Upper lobe of left lung (tissue), 6 donors: ENCODE measurements around the gene SLC25A29. TPM values are rescaled to one million over a fixed set of nuclear protein-coding genes. Genes with fewer than 3 reads are reported as not detected.
"Not testable (repeated sequence)": the region's sequence is repeated elsewhere in the genome, so short reads cannot be mapped to it uniquely, and the experiment has no call there.

Experiments
- ATAC-seq, 2 donors: fragments of 200-7000 bp; cut with Tn5 transposase; one replicate each; pipeline ENCODE4 v1.9.1; 2022; ENCODE audit warnings: mild to moderate bottlenecking in 2 of 2, moderate library complexity in 2 of 2; ENCODE audit not compliant: low FRiP score in 2 of 2
- DNase-seq, 2 donors: peaks; one replicate each; pipeline ENCODE4 v3.0.0-alpha.2; 2019 to 2020
- H3K27ac ChIP-seq, 4 donors: fragments of 200-600 bp; sonication (generic); one replicate each; pipeline ENCODE4 v1.5.1; 2016 to 2019
- H3K27me3 ChIP-seq, 4 donors: fragments of 200-600 bp; sonication (generic); one replicate each; pipeline ENCODE4 v1.5.1; 2017 to 2019
- H3K36me3 ChIP-seq, 4 donors: fragments of 200-600 bp; sonication (generic); one replicate each; pipeline ENCODE4 v1.5.1; 2016 to 2019
- H3K4me1 ChIP-seq, 4 donors: fragments of 200-600 bp; sonication (generic); one replicate each; pipeline ENCODE4 v1.5.1; 2018 to 2019
- H3K4me3 ChIP-seq, 4 donors: fragments of 200-600 bp; sonication (generic); one replicate each; pipeline ENCODE4 v1.5.1; 2017 to 2019; ENCODE audit warnings: mild to moderate bottlenecking in 2 of 4, moderate library complexity in 1 of 4
- H3K9me3 ChIP-seq, 4 donors: fragments of 200-600 bp; sonication (generic); one replicate each; pipeline ENCODE4 v1.5.1; 2018 to 2019
- CTCF ChIP-seq, 6 experiments: fragments of 450-650 bp in 4 of 6; fragments of 200-600 bp in 2 of 6; sonication (generic) in 2 of 6; IDR thresholded peaks; one replicate each; pipeline ENCODE4 v1.5.1; 2016 to 2019; ENCODE audit warnings: antibody characterized with exemption in 6 of 6
- EP300 ChIP-seq, 4 donors: sonication (generic); formaldehyde crosslinking; IDR thresholded peaks; one replicate each; pipeline ENCODE4 v1.5.1; 2017; ENCODE audit warnings: antibody characterized with exemption in 4 of 4, control low read depth in 2 of 4
- POLR2A ChIP-seq, 4 donors: fragments of 450-650 bp; IDR thresholded peaks; one replicate each; pipeline ENCODE4 v1.5.1; 2016 to 2017; ENCODE audit warnings: antibody characterized with exemption in 4 of 4, mild to moderate bottlenecking in 2 of 4
- POLR2AphosphoS5 ChIP-seq, 2 donors: sonication (generic); formaldehyde crosslinking; IDR thresholded peaks; one replicate each; pipeline ENCODE4 v1.5.1; 2017; ENCODE audit warnings: antibody characterized with exemption in 2 of 2
- WGBS, 2 donors: methylation state at CpG; one replicate each; pipeline ENCODE4 v1.1.5; 2017 to 2018; 5-methylcytosine and 5-hydroxymethylcytosine counted together
- total RNA-seq, 6 donors: library from RNA; depleted of rRNA in 4 of 6; stranded (reverse); fragments of >200 nt in 4 of 6; gene quantifications; one replicate each; pipeline versions ENCODE4 v1.1.0 to v1.2.1, GENCODE V29; 2016 to 2021
- donor health status: DM: no; HTN: no; CAD: no; lungs with moderate emphysema.
- donor health status: DM: no; HTN: yes; CAD: no; lungs with severe emphysema.

SLC25A29 gene
- total RNA-seq, 6 donors from 2014 or later: 81.5 to 275 (median 96.6) TPM

GRCh38 chr14:100314724-100315123, 8.5 kb upstream of the SLC25A29 start:
- DNase-seq: no peak
- no peak for ATAC-seq
- TF ChIP-seq POLR2AphosphoS5 (IDR thresholded peaks at IDR 0.05) (no peak), EP300 (IDR thresholded peaks at IDR 0.05) (no peak), POLR2A (IDR thresholded peaks at IDR 0.05) (no peak), CTCF (IDR thresholded peaks at IDR 0.05) (no peak)
- no peak overlapping the region for H3K4me3 ChIP-seq
- H3K4me1 ChIP-seq: peaks cover 21 to 38% (median 31%) of the 10 kb centered on the region in 4 donors
- H3K27me3 ChIP-seq: no peaks in the 10 kb centered on the region
- H3K9me3 ChIP-seq: no peaks in the 10 kb centered on the region
- 90 to 92% methylated on average over 6 of the region's 6 CpGs for WGBS, 2 donors
- H3K27ac ChIP-seq: no peak overlapping the region
- H3K36me3 ChIP-seq: no peaks in the 10 kb centered on the region

- Histone ChIP-seq H3K27me3 (no peaks in the 10 kb centered on the region), H3K27ac (no peak overlapping the region), H3K36me3 (no peaks in the 10 kb centered on the region), H3K9me3 (no peaks in the 10 kb centered on the region), H3K4me3 (no peak overlapping the region), H3K4me1 (peaks cover 32 to 43% (median 37%) of the 10 kb centered on the region in 4 donors)
- ATAC-seq (no peak), DNase-seq (no peak)
- no peak for TF ChIP-seq POLR2AphosphoS5 (IDR thresholded peaks at IDR 0.05)
- TF ChIP-seq POLR2A (IDR thresholded peaks at IDR 0.05): no peak
- TF ChIP-seq CTCF (IDR thresholded peaks at IDR 0.05): no peak
- no peak for TF ChIP-seq EP300 (IDR thresholded peaks at IDR 0.05)
- 85 to 88% methylated on average over 18 to 26 of the region's 26 CpGs for WGBS, 2 donors
Observed at GRCh38 chr14:100313464-100314230, 7.4 kb upstream of the SLC25A29 start.

- H3K27ac ChIP-seq: no peak overlapping the region
- WGBS, 2 donors: 43 to 52% methylated on average over 5 to 10 of the region's 10 CpGs
- H3K36me3 ChIP-seq: no peaks in the 10 kb centered on the region
- no peak overlapping the region for H3K4me3 ChIP-seq
- peaks cover 33 to 44% (median 36%) of the 10 kb centered on the region in 4 donors for H3K4me1 ChIP-seq
- H3K9me3 ChIP-seq: no peaks in the 10 kb centered on the region
- peak in 1 of 2 donors; percentile 13 for ATAC-seq
- TF ChIP-seq EP300 (IDR thresholded peaks at IDR 0.05) (no peak), POLR2AphosphoS5 (IDR thresholded peaks at IDR 0.05) (no peak), POLR2A (IDR thresholded peaks at IDR 0.05) (no peak), CTCF (IDR thresholded peaks at IDR 0.05) (no peak)
- no peaks in the 10 kb centered on the region for H3K27me3 ChIP-seq
- no peak for DNase-seq
Observed at GRCh38 chr14:100312877-100313400, 6.7 kb upstream of the SLC25A29 start.

GRCh38 chr14:100312110-100312876, 6.0 kb upstream of the SLC25A29 start:
- not testable (repeated sequence) for H3K27ac ChIP-seq, H3K36me3 ChIP-seq, H3K27me3 ChIP-seq, H3K4me3 ChIP-seq, H3K9me3 ChIP-seq, ATAC-seq
- DNase-seq: peak in 1 of 2 donors; percentile 41
- WGBS, 2 donors: 23 to 29% methylated on average over 18 of the region's 18 CpGs
- H3K4me1 ChIP-seq: peaks cover 33 to 47% (median 40%) of the 10 kb centered on the region in 4 donors

DNA sequence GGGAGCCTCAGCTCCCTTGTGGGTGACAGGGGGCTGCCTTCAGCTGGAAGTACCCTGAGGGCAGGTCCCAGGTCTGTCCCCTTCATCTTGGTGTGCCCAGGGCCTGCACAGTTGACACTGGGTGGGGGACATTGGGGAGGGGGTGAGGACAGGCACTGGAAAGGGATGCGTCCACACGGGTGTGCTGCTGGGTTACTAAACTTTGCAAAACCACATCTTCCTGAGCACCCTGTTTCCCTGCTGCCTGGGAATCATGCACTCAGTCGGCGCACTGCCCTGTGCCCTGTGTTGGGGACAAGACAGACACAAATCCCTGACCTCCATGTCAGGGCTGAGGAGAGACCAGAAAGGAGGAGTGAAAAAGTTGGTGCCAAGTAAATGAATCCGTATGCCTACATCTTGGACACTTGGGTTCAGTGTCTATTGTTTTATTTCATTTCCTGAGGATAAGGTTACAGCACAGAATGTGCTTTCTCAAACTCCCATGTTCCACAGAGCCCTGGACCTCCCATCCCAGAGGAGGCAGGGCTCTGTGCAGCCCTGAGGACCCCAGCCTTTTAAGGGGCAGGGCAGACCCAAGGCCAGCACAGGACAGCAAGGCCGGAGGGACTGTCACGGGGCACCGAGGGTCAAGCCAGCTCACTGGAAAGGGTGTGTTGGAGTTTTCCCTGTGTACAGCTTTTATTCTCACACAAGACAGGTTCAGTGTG, 2.9 kb upstream of the SLC25A29 start:
- DNase-seq (no peak), ATAC-seq (no peak)
- H3K4me3 ChIP-seq: no peak overlapping the region
- peaks cover 44 to 70% (median 55%) of the 10 kb centered on the region in 4 donors for H3K4me1 ChIP-seq
- TF ChIP-seq CTCF (IDR thresholded peaks at IDR 0.05) (no peak), EP300 (IDR thresholded peaks at IDR 0.05) (no peak), POLR2A (IDR thresholded peaks at IDR 0.05) (no peak), POLR2AphosphoS5 (IDR thresholded peaks at IDR 0.05) (peak; percentile 11 to 19)
- H3K27me3 ChIP-seq: no peaks in the 10 kb centered on the region
- no peaks in the 10 kb centered on the region for H3K9me3 ChIP-seq
- no peaks in the 10 kb centered on the region for H3K36me3 ChIP-seq
- 50 to 63% methylated on average over 8 of the region's 8 CpGs for WGBS, 2 donors
- peak overlapping the region; percentile 33 to 94 (median 62) for H3K27ac ChIP-seq

- H3K4me3 ChIP-seq, H3K9me3 ChIP-seq, DNase-seq, H3K36me3 ChIP-seq, ATAC-seq, H3K27me3 ChIP-seq: not testable (repeated sequence)
- 78 to 82% methylated on average over 6 of the region's 6 CpGs for WGBS, 2 donors
- H3K27ac ChIP-seq: peak overlapping the region; percentile 58 to 94 (median 74)
- H3K4me1 ChIP-seq: peaks cover 49 to 77% (median 60%) of the 10 kb centered on the region in 4 donors
Observed at GRCh38 chr14:100308427-100308792, 2.2 kb upstream of the SLC25A29 start.
